Panc1 (cell line): Measurements from ENCODE around the gene SERTAD4. TPM values are rescaled to one million over a fixed set of nuclear protein-coding genes. Genes with fewer than 3 reads are reported as not detected.

ENCODE experiments used
- ATAC-seq: fragments of 200-7000 bp; cut with Tn5 transposase; 2 replicates; pipeline ENCODE4 v1.9.1; 2020; ENCODE audit warnings: mild to moderate bottlenecking, moderate library complexity
- BruUV-seq: library from RNA; stranded (reverse); fragments of 400-500 nt; replicated peaks from 2 replicates; lab custom pipeline; 2021; lab: Mats Ljungman, UMichigan
- CTCF ChIA-PET: fragments of 300-600 bp; sonication (Branson Sonifier 250); formaldehyde crosslinking; loops from one replicate; lab custom pipeline; 2022; ENCODE audit warnings: antibody characterized with exemption; lab: Charles Lee
- POLR2A ChIA-PET: fragments of 300-600 bp; sonication (Branson Sonifier 250); formaldehyde crosslinking; loops from one replicate; lab custom pipeline; 2022; ENCODE audit warnings: antibody characterized with exemption; lab: Charles Lee
- DNase-seq: peaks from one replicate; pipeline ENCODE4 v3.0.0-alpha.2; 2010; ENCODE audit warnings: low read depth, low spot score
- H3K27ac ChIP-seq: 2 replicates; pipeline ENCODE4 v1.5.1; 2011; ENCODE audit warnings: mild to moderate bottlenecking, low read length, inconsistent platforms
- H3K27me3 ChIP-seq: fragments of 200-500 bp; sonication (Bioruptor generic); 2 replicates; pipeline ENCODE4 v1.6.0; 2014; ENCODE audit warnings: low read length, inconsistent platforms; ENCODE audit not compliant: control insufficient read depth, insufficient read depth
- H3K36me3 ChIP-seq: fragments of 200-500 bp; sonication (Bioruptor generic); 2 replicates; pipeline ENCODE4 v1.5.1; 2014; ENCODE audit warnings: inconsistent platforms, mild to moderate bottlenecking, low read length, moderate library complexity; ENCODE audit not compliant: control insufficient read depth, insufficient read depth
- H3K4me1 ChIP-seq: 2 replicates; pipeline ENCODE4 v1.5.1; 2011; ENCODE audit warnings: inconsistent platforms, mild to moderate bottlenecking, low read length, moderate library complexity; ENCODE audit not compliant: control insufficient read depth, insufficient read depth
- H3K4me3 ChIP-seq, 2 experiments: 2 replicates each; pipeline ENCODE4 v1.5.1; 2011 to 2012; ENCODE audit warnings: low read depth in 2 of 2, low read length in 2 of 2, mild to moderate bottlenecking in 2 of 2, inconsistent platforms in 1 of 2, moderate library complexity in 1 of 2
- H3K9me3 ChIP-seq: fragments of 200-500 bp; sonication (Bioruptor generic); 2 replicates; pipeline ENCODE4 v1.5.1; 2014; ENCODE audit warnings: low read depth, mild to moderate bottlenecking, inconsistent platforms, low read length, moderate library complexity; ENCODE audit not compliant: control insufficient read depth, insufficient read depth
- POLR2AphosphoS5 ChIP-seq: IDR thresholded peaks from 2 replicates; pipeline ENCODE4 v1.6.1; 2012; ENCODE audit warnings: mild to moderate bottlenecking, low read depth, low read length, moderate library complexity
- REST ChIP-seq, 2 experiments: IDR thresholded peaks; 2 replicates each; pipeline ENCODE4 v1.6.1; 2011 to 2012; ENCODE audit warnings: low read depth in 2 of 2, control low read depth in 1 of 2, low read length in 1 of 2, mild to moderate bottlenecking in 1 of 2, moderate library complexity in 1 of 2; ENCODE audit not compliant: insufficient read depth in 1 of 2
- SIN3A ChIP-seq: IDR thresholded peaks from 2 replicates; pipeline ENCODE4 v1.6.1; 2012; ENCODE audit warnings: low read depth, mild to moderate bottlenecking, low read length, moderate library complexity, borderline replicate concordance; ENCODE audit not compliant: insufficient read depth
- TCF7L2 ChIP-seq: IDR thresholded peaks from 2 replicates; pipeline ENCODE4 v1.6.1; 2011; ENCODE audit warnings: mild to moderate bottlenecking, low read depth, low read length, inconsistent platforms
- in situ Hi-C: cut with HindIII; loops from 2 replicates; pipeline ENCODE4 v1.10.0; 2016; ENCODE audit warnings: low sequenced_read_pairs, low pct_unique_long_range_greater_than_20kb
- intact Hi-C: fragments of 100-400 bp; cut with micrococcal nuclease; formaldehyde crosslinking; loops from one replicate; pipeline ENCODE4 v1.10.0; 2022; ENCODE audit not compliant: unreplicated experiment
- total RNA-seq: library from RNA; stranded (reverse); gene quantifications from one replicate; pipeline ENCODE4 v1.2.1, GENCODE V29; 2021; ENCODE audit not compliant: unreplicated experiment
- TF ChIP-seq, protein P1 (sequence below): fragments of 450-650 bp; IDR thresholded peaks from 2 replicates; pipeline ENCODE4 v1.5.1; 2017; ENCODE audit warnings: mild to moderate bottlenecking

SERTAD4 gene
- total RNA-seq, 1 experiment from 2014 or later, result 0.31 TPM

DNA sequence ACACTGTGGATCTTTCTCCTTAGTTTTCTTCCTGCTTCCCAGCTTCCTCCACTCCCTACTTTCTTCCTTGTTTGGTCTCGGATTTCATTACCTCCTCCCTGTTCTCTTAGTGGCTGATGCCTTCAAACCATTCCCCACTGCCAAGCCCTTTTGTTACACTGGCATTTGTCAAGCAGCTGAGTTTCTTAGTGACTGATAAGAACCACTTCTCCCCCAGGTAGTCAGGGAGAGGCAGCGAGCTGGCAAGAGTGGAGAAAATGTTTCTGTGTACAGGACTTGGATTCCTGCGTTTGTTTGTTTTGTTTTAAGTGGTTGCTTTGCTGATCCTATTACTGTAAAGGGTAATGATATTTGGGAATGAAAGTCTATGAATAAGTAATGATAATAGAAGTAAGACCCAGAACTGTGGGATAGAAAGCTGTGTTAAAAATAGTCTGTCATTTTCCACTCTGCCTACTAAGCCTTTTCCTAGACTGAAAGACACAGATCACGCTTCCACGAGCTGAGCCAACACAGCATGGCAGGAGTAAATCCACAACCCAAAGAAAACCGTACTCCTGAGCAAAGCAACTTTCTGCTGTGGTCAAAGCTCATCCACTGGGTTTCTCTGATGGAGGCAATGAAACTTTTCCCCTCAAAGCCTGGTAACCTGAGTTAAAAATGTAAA is 10.1 kb upstream of the SERTAD4 start:
- ChIA-PET POLR2A (no interaction called here), CTCF (no interaction called here)
- peaks cover 13% of the 10 kb centered on the region for H3K27me3 ChIP-seq
- TF ChIP-seq SIN3A, result no peak
- TF ChIP-seq TCF7L2, result no peak
- no peak for TF ChIP-seq REST (IDR thresholded peaks at IDR 0.05; ENCODE audit: insufficient read depth in 1 of 2, low read depth in 2 of 2, low read length in 1 of 2)
- TF ChIP-seq, protein P1, sequence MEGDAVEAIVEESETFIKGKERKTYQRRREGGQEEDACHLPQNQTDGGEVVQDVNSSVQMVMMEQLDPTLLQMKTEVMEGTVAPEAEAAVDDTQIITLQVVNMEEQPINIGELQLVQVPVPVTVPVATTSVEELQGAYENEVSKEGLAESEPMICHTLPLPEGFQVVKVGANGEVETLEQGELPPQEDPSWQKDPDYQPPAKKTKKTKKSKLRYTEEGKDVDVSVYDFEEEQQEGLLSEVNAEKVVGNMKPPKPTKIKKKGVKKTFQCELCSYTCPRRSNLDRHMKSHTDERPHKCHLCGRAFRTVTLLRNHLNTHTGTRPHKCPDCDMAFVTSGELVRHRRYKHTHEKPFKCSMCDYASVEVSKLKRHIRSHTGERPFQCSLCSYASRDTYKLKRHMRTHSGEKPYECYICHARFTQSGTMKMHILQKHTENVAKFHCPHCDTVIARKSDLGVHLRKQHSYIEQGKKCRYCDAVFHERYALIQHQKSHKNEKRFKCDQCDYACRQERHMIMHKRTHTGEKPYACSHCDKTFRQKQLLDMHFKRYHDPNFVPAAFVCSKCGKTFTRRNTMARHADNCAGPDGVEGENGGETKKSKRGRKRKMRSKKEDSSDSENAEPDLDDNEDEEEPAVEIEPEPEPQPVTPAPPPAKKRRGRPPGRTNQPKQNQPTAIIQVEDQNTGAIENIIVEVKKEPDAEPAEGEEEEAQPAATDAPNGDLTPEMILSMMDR, result no peak
- no peak for TF ChIP-seq POLR2AphosphoS5
- in situ Hi-C loops (no loop called here), intact Hi-C loops (no loop called here)
- H3K27ac ChIP-seq, result no peak overlapping the region
- no TSS peak for BruUV-seq
- H3K4me1 ChIP-seq, result no peaks in the 10 kb centered on the region
- ATAC-seq (no peak), DNase-seq (no peak)
- no peak overlapping the region for H3K4me3 ChIP-seq
- no peaks in the 10 kb centered on the region for H3K9me3 ChIP-seq
- H3K36me3 ChIP-seq, result no peaks in the 10 kb centered on the region

- POLR2A ChIA-PET, result no interaction called here
- intact Hi-C loops (no loop called here), in situ Hi-C loops (no loop called here)
- BruUV-seq, result no TSS peak
- Histone ChIP-seq H3K4me1 (no peaks in the 10 kb centered on the region), H3K36me3 (no peaks in the 10 kb centered on the region), H3K27me3 (peaks cover 13% of the 10 kb centered on the region), H3K27ac (no peak overlapping the region), H3K9me3 (no peaks in the 10 kb centered on the region), H3K4me3 (no peak overlapping the region)
- no peak for DNase-seq
- no peak for ATAC-seq
- CTCF ChIA-PET, result no interaction called here
- TF ChIP-seq SIN3A (no peak), REST (IDR thresholded peaks at IDR 0.05; ENCODE audit: insufficient read depth in 1 of 2, low read depth in 2 of 2, low read length in 1 of 2) (no peak), TCF7L2 (no peak), POLR2AphosphoS5 (no peak)
- TF ChIP-seq, protein P1, result no peak
These were observed 9.2 kb upstream of the SERTAD4 start for GRCh38 chr1:210223226-210223904.
